ENCODE measurements around the gene SLC12A8.

SLC12A8 gene

GRCh38 chr3:125152951-125153350 is 59.6 kb downstream of the SLC12A8 start:
- no peak for DNase-seq

DNA sequence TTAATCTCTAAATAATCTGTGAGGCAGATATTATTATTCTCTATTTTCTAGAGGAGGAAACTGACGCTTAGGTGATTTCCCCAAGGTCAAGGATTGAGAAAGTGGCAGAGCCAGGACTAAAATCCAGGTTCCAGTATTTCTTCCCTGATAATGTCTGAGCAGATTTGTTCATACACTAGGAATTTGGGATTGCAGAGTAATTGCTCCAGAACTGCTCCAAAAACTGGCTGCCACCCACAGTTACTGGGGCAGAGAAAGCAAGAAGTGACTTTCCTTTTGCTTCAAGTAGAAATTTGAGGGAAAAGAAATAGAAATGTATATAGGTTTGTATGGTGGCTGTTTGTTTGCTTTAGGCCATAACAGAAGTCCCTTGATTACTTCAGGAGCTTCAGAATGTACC is 60.6 kb downstream of the SLC12A8 start:
- DNase-seq = no peak

DNA sequence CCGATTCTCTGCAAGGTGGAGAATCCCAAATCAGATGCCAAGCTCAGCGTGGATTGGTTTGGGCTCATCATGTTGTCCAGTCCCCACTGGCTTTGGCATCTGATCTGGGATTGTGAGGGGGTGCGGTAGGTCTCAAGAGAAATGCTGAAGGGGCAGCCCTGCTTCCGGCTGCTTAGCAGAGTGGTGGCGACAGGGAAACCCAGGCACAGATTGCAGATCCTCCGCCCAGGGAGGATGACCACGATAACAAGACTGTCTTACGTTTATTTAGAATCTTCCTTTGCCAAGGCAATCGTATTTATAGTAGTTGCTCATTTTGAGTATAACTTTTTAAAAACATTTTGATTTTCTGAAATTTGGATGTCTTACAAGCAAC is 61.1 kb downstream of the SLC12A8 start:
- no peak for DNase-seq

DNA sequence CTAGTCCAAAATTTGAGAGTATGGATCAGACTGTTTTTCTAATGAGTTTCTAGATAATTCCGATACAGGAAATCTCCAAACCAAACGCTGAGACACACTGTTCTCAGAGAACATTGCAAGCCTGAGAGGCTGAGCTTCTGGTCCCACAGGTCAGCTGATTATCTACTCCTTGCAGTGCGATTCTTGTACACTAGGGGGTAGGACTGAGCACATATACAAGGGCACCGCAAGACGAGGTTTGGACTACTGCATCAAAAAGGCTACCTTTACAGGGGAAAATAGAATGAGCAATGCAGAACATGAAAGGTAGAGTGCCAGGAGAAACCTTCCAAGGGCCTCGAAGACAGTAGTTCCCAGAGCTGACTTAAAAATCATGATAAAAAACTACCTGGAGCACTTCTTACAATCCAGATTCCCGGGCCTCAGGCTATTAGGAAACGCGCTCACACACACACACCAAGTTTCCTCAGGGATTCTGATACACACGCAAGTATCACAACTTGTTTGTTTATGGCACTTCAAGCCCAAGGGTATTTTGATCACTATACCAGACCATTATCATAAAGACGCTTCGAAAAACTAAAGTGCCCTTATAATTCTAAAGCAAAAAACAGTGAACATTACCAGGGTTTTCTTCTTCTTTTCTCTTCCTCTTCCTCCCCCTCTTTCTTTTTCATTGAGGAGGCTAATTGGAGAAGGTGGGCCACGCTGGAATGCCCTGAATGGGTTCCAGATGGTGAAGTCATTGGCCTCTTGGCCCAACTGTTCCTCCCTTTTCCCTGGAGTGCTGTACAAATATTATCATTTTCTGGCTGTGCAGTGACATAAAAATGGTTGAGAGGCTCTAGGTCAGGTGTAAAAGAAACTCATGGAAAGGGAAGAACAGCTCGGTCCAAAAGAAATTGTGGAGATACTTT is 61.8 kb downstream of the SLC12A8 start:
- peak; percentile 47 for DNase-seq

DNA sequence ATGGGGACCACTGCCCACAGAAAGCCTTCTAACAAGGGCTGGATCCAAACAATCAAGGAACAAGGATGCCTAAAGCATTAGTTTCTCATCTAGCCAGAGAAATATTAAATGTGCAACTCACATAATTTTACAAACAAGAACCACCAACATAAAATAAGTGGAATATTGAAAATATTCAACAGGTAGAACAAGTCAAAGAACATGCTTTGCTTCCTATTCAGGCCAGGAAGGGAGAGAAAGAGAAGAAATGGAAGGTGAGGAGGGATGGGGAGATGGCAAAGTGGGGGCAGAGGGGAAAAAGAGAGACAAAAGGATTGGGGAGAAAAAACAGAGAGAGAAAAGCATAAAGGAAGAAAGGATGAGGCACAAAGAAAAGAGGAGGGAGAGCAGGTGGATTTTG is 63.1 kb downstream of the SLC12A8 start:
- DNase-seq = no peak

- no peak for DNase-seq
Observed at GRCh38 chr3:125148836-125149235, 63.7 kb downstream of the SLC12A8 start.

- no peak for DNase-seq
Observed at GRCh38 chr3:125148016-125148812, 64.3 kb downstream of the SLC12A8 start.

GRCh38 chr3:125147491-125147820 is 65.1 kb downstream of the SLC12A8 start:
- DNase-seq = no peak

- DNase-seq = no peak
Observed at GRCh38 chr3:125146626-125147490, 65.7 kb downstream of the SLC12A8 start.

DNA sequence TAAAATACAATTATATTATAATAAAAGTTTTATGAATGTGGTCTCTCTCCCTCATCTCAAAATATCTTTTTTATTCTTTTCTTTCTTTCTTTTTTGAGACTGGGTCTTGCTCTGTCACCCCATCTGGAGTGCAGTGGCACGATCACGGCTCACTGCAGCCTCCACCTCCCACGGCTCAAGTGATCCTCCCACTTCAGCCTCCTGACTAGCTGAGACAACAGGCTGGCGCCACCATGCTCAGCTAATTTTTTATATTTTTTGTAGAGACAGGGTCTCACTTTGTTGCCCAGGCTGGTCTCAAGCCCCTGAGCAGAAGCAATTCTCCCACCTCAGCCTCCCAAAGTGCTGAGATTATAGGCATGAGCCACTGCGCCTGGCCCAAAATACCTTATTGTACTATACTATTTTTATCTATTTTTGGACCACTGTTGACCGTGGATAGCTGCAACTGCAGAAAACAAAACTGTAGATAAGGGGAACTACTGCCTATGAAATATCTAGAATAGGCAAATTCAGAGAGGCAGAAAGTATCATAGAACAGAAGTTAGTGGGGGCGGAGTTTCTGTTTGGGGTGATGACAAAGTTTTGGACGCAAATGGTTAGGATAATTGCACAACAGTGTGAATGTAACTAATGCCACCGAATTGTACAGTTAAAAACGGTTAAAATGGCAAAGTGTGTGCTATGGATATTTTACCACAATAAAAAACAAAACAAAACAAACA is 66.6 kb downstream of the SLC12A8 start:
- no peak for DNase-seq

DNA sequence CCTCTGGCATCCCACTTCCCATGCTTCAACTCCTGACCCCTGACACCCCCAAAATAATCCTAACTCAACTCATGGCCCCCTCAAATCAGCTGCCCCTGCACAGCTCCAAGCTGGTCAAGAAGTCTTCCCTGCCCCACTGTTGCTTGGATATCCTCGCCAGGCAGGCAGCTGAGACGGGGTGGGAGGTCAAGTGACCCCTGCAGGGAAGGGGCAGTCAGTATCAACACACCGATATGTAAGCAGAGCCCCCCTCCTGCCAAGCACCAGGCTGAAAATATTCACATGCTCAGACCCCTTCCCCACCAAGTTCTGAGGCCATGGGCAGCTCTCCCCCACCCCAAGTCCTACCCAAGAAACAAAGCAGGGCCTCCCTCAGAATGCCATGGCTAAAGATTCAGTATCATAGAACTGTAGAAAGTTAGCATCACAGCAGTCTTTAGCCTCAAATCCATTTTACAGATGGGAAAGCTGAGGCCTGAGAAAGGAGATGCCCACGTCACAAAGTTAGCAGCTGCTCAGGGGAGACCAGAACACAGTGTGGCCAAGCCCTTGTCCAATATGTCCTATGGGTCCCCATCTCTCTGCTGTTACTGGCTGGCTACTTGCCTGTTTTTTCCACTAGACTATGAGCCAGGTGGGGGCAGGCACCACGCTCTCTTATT is 67.8 kb downstream of the SLC12A8 start:
- no peak for DNase-seq

DNA sequence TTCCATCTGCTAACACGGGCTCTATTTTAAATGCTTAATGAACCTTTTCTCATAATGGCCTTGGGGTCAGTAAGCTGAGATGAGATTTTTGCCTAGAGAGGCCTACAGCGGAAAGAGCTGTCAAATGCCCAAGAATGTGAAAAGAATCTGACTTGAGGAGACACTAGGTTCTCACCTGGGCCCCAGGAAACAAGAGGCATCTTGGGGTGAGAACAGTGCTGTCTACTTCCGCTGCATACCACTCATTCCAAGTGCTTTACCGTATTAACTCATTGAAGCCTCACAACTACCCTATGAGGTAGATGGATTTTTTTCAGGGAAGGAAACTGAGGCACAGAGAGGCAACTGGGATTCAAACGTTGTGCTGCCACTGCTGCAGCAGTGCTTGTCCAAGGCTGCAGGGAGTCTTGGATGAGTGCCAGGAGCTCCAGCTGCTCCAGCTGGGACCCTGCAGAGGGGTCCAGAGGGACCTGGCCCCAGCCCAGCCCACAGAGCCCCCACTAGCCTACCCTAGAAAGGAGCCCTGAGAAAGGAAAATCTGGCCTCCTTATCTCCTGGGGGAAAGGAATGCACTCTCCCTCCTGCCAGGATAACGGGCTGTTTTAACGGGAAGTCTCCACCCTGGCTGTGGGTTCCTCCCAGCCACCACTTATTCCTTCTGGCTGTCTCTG is 68.4 kb downstream of the SLC12A8 start:
- no peak for DNase-seq

- no peak for DNase-seq
Observed at GRCh38 chr3:125143538-125143937, 69.0 kb downstream of the SLC12A8 start.

DNA sequence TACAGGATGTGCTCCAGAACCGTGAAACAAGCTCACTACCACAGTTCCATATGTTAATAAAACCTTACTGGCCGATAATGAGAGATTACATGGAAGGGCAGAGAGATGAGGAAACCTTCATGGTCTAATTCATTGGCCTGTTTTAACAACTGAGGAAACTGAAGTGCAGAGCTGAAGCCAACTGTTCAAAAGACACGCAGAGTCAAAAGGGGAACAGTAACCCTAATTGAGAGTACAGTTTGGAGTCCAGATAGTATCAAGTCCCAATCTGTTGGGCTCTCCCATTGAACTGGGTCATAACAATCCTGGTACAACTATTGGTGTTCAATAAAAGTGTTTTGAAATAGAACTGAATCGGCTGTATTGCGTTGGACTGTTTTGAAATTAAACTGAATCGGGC is 69.6 kb downstream of the SLC12A8 start:
- no peak for DNase-seq

- no peak for DNase-seq
Observed at GRCh38 chr3:125142420-125142778, 70.1 kb downstream of the SLC12A8 start.

DNA sequence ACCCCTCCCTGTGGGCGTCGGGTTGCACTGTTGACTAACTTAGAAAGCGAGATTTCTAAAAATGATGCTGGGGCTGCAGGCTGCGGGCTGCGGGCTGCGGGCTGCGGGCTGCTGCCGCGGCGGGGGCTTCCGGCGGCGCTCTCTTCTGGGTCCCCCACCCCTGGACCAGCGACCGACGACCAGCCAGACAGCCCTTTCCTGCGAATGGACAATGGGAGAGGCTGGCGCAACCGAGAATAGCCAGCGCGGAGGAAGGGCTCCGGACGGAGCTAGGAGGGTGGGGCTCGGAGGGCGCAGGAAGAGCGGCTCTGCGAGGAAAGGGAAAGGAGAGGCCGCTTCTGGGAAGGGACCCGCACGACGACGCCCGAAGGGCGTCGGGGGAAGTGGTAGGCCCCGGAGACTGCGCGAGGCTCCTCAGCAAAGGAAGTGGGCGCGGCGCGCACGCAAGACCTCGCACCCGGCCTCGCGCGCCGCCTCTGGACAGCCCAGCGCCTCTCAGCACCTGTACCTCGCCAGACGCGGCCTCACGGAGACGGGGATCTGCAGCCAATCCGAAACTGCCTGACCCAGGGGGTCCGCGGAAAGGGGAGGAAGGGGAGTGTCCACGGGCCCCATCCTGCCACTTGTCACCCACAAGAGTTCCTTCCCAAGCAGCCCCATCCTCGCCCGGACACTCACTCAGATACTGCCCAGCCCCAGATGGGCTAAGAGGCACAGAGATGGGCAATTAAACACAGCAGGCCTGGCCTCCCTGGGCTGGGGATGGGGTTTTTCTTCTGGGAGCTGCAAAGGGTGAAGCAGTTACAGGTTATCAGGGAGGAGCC is 70.7 kb downstream of the SLC12A8 start:
- DNase-seq = peak; percentile 63

- no peak for DNase-seq
Observed at GRCh38 chr3:125140818-125141595, 71.5 kb downstream of the SLC12A8 start.

DNA sequence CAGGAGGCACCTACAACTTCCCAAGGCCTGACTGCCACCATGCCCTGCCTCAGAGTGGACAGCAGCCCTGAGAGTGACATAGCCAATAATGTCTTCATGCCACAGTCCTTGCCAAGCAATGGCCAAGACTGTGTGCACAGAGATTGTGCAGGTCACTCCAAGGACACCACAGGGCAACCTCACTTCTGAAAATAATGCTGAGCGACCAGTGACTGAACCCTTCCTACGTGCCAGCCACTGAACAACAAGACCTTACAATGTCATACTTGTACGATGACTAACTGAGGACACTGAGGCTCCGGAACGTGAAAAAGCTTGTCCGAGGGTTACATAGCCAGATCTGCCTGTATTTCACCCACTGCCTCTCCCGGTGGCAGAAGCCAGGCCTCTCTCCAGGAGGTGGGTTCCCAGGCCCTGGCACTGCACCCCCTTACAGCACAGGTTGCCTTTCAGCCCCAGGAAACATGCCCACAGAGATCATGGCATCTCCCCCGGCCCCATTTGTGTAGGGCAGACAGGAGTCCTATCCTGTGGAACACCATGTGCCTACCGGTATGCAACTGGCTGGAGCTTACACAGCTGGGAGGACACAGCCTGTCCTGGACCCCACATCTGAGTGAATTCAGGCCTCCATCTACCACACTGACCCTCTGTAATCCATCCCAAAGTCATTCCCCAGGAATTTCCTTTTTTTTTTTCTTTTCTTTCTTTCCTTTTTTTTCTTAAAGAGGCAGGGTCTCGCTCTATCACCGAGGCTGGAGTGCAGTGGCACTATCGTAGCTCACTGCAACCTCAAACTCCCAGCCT is 72.3 kb downstream of the SLC12A8 start:
- no peak for DNase-seq

- DNase-seq = no peak
Observed at GRCh38 chr3:125139386-125139785, 73.2 kb downstream of the SLC12A8 start.
